ENCODE measurements around the gene ADPRS. TPM values are rescaled to one million over a fixed set of nuclear protein-coding genes. Genes with fewer than 3 reads are reported as not detected.

ADPRS gene
- total RNA-seq, 1 donor from 2014 or later: 46.9 TPM

DNA sequence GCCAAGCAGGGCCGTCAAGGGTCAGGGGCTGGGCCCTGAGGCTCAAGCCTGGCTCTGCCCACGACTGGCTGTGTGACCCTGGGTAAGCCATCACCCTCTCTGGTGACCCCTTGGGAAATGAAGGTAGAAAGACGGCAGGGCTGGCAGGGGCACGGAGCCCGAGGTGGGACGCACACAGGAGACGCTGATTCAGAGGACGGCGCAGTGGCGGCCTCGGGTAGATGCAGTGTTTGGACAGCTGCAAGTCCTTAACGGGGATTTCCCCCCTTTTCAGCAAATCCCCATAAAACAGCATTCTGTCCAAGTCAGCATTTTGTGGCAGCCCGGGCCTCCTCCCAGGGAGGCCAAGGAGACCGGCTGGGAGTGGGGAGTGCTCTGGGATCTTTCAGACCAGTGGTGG lies 19.6 kb downstream of the ADPRS start:
- no peak for DNase-seq (ENCODE audit: low read depth)

DNA sequence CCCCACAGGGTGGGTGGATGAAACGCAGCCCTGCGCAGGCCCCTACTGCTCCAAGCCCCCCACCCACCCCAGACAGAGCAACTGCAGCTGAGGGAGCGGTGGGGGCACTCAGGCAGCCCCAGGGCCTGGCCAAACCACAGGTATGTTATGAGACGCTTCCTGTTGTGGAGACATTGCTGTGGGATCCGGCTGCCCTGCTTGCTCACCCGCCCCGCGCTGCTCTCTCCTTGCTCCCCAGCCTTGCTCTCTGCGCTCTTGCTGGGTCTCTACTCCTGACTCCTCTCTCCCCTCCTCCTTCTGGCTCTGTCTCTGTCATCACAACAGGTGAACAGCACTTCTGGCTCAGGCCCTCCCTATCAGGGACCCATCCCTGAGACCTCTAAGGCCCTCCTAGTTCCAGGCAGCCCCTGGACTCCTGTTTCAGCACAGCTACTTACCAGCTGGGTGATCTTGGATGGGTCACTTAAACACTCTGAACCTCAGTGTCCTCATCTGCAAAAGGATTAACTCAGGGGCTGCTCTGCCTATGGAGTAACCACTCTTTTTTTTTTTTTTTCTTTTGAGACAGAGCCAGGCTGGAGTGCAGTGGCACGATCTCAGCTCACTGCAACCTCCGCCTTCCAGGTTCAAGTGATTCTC lies 20.5 kb downstream of the ADPRS start:
- peak; percentile 67 for DNase-seq (ENCODE audit: low read depth)

DNA sequence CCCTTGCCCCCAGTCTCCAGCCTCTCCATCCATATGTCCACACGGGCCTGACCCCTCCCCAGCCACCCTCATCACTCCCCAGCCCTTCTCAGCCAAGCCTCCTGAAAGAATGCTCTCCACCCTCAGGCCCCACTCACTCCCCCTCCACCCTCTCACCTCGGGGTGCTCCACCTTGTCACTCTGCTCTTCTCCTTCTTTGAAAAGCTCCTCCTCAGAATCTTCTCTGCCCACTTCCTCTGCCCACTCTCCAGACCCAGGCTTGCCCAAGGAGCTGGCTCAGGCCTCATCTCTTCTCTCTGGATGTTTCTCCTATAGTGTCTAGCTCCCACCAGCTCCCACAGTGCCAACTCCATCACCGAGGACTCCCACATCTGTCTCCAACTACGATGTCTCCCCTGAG lies 22.5 kb downstream of the ADPRS start:
- DNase-seq (ENCODE audit: low read depth): no peak

DNA sequence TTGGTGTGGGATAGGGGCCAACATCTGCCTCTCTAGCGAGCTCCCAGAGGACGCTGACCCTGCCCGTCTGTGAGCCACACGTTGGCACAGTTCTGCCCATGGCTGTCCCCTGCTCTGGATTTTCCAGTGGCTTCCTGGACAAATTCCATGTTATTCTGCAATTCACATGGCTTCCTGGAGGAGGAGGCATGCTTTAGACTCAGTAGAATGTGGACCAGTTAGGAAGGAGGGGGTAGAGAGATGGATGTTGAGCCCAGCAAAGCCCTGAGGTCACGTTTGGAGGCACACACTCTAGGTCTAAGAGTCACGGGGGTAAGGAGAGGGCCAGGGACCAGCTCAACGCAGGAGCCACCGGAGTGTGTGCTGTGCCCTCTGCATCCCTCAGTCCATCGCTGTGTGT lies 24.1 kb downstream of the ADPRS start:
- DNase-seq (ENCODE audit: low read depth): no peak

DNA sequence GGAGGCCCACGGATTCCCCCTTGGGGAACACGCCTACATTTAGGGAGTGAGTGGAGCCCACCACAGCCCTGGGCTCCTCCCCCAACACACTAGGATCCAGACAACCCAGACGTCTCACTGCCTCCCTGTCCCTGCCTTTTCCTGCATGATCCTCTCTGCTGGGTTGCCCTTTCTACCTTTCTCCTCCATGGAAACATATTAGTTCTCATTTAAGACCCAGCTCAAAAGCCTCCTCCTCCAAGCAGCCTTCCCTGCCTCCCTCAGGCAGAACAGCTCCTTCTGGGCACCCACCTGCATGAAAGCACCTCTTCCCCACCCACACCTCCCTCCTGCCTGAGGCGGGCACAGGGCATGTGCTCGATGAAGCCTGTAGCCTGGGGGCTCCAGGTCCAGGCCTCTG lies 25.7 kb downstream of the ADPRS start:
- DNase-seq (ENCODE audit: low read depth): no peak

DNA sequence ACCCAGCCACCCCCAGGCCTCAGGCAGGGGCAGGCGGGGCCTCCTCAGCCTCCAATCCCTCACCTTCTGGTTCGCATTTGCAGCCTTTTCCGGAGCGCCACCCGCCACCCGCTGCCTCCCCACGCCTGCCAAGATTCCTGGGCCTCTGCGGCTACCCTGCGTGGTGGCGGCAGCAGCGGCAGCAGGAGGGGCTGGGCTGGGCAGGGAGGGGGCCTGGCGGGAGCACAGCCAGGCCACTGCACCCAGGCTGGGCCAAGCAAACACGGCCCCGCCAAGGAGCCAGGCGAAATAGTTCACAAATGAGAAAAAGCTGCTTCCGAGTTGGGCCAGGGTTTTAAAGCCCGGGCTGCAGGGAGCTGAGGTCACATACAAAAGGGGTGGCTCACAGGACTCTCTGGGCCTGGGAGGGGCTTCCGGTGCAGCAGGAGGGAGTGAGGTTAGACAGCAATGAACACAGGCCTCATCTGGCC lies 26.5 kb downstream of the ADPRS start:
- DNase-seq (ENCODE audit: low read depth): no peak

DNA sequence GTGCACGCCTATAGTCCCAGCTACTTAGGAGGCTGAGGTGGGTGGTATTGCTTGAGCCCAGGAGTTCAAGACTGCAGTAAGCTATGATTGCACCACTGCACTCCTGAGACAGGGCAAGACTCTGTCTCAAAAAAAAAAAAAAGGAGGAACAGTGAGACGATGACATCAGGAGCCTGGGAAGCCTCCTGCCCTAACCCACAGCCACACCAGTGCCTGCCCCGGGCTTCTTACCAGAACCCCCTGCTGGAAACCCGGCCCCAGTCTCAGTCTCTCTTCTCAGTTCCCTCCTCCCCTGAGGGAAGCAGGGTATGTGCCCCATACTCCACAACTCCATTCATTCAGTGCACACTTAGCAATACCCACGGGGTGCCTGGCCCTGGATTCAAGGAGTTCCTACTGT lies 27.2 kb downstream of the ADPRS start:
- DNase-seq (ENCODE audit: low read depth): no peak

DNA sequence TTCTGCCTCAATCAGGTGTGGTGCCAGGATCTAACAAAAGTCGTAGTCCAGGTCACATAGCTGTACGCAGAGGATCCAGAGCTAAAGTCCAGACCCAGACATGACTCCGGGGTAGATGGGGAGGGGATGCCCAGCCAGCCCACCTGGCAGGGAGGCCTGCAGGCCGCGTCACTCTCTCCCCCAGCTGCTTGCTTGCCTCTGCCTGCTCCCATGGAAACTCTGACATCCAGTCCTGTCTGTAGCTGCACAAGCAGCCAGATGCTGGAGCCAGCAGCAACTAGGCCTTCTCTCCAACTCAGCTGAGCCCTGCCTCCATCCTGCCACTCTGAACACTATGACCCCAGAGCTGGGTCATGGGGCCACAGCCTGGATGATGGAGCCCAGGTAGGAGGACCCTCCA lies 28.2 kb downstream of the ADPRS start:
- no peak for DNase-seq (ENCODE audit: low read depth)

DNA sequence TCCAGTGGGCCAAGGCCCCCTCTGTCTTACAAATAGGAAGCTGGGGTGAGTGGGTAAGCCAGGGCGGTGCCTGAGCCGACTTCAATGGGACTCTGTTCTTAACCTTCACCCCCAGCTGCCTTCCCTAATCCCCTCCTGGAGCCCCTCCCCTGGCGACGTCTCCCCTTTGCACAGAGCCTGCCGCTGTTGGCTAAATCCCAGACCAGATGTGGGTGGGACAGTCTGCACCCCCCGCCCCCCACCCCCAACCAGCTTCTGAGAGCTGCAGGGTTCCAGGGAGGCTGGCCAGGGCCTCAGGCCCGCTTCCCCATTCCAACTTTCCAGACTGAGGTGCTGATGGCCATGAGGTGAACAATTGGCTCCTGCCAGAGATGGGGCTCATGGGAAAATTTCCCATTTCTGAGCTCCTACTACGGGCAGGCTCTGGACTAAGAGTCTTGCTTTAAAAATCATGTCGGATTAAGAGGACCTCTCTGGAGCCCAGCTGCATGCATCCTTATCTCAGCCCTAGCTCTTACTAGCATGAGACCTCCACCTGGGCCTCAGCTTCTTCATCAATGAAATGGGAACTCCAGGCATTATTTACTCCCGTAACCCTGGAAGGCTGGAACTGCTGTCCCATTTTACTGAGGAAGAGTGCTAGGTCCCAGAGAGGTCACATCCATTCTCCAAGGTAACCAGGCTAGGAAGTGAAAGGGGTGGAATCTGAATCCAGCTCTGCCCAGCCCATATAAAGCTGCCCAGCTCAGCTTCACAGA lies 29.9 kb downstream of the ADPRS start:
- no peak for DNase-seq (ENCODE audit: low read depth)

DNA sequence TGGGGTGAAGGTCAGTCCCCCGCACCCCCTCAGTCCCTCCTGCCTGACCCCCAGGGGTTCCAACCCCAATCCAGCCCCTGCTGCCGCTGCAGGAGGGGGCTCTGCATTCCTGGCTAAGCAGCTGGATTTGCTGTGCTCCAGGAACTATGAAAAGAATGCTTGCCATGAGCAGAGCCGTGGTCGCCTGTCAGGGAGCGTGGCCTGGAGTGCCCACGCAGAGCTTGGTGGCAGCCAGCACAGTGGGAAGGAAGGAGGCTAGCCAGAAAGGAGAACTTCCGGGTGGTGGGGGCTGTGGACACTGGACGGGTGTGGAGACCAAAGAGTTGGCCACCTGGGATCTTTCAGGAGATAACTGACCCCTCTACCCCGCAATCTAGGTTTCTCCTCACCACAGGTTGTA lies 30.8 kb downstream of the ADPRS start:
- no peak for DNase-seq (ENCODE audit: low read depth)

DNA sequence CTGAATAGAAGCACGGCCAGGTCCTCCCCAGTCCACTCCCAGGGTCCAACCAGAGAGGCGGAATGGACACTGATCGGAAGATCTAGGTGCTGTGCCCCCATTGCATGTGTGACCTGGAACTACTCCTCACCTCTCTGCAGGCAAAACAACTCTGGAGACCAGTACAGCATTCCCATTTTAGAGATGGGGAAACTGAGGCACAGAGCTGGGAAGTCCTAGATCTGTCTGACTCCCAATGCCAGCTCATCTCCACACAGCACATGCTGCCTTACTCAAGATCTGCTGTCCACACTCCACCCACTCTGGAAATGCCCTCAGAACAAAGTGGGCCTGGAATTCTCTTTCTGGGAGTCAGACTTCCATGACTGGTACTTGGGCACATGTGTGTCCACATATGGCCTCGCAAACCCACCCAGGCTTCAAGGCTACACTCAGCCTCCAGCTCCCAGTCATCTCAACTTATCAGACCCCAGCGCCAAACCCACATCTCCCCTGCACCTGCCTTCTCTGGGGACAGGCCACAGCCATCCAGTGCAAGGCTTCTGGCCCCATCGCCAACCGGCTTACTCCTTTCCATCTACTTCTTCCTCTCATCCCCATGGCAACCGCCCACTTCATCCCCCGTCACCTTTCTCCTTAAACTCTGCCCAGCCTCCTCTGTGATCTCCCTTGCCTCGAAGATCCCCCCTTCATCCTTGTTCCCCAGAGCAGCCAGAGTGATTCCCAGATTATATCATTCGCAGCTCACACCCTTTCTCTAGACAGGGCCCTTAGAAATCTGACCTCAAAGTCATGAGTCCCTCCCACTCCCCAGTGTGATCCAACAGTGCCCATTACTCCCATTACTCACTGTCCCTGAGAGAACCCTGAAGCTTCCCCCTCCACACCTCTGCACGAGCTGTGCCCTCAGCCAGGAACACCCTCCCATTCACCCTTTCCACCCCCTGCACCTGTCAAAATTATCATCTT lies 33.7 kb downstream of the ADPRS start:
- DNase-seq (ENCODE audit: low read depth): no peak

DNA sequence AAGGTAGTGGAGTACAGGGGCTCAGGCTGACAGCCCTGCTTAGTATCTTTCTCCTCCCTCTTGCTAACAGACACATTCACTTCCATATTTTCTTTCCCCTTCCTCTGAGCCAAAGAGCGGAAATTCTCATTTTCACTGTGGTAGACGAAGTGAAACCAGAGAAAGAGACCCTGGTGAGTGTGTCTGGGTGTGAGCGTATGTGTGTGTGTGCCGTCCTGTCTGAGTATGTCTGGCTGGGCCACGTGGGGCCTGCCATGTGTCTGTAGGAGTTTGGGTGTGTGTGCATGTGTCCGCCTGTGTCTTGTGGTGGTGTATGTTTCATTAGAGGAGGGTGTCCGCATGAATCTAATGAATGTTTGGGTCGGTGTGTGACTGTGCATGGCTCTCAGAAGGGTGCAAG lies 34.7 kb downstream of the ADPRS start:
- DNase-seq (ENCODE audit: low read depth): no peak

DNA sequence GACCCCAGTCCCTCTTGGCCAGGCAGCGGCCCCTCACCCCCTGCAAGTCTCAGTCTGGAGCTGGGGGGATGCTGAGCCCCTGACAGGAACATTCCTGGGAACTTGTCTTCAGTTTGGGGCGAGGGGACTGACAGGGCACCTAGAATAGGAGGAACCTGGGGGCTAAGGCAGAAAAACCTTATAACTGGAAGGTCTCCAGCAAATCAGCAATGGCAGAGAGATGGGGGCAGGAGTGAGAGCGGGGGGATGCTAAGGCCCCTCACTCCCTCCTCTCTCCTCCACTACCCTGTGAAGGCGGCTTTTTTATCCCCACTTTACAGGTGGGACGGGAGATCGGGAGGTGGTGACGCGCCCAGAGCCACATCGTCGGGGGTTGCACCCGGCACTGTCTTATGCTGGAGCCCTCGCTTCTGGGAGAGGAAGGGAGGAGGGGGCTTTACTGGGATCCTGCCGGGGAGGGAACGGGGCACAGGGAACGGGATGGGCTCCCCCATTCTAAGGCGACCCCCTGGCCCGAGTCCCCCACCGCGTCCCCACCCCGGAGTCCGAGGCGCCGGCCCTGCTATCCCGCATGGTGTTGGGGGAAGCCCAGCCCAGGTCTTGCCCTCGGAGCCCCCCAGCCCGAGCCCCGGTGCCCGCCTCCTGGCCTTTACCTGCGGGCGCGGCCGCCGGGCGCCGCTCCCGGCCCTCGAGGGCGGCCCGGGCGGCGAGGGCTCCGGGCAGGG lies 35.9 kb downstream of the ADPRS start:
- no peak for DNase-seq (ENCODE audit: low read depth)

DNA sequence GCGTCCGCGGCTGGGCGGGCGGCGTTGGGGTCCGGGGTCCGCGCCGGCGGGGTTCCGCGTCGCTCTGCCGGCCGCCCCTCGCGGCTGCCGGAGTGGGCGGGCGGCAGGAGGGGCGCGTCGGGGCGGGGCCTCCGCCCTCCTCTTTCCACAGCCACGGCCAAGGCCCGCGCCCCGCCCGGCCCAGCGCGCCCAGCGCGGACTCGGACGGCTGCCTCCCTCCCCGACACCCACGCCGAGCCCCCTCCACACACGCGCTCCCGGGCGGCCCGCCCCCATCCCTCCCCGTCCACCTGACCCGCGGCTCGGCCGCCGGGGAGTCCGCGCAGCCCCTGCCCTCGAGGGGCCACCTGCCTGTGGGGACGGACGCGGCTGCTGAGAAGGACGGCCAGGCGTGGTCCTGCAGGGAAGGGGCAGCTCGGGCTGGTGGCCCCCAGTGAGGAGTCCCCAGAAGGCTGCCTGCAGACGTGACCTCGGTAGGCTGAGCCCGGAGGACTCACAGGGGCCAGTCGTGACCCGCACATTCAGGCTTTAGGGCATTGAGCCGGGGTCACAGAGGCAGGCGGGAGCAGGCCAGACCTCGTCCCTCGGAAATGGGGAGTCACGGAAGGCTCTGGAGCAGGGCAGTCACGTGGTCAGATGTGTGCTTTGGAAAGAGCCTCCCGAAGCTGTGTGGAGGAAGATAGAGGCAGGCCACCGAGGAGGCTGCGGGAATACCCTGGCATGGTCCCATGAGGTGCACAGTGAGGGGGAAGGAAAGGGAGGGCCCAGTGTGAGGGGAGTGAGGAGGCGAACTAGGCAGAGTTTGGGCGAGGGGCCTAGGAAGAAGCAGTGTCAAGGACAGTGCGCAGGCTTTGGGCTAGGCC lies 36.7 kb downstream of the ADPRS start, which contains the start of gene COL8A2:
TSS of gene COL8A2 (minus strand) at position 94 of the 863 bp plus-strand sequence. CDS start 24,980 bp downstream, outside the sequence.
- no peak for DNase-seq (ENCODE audit: low read depth)

DNA sequence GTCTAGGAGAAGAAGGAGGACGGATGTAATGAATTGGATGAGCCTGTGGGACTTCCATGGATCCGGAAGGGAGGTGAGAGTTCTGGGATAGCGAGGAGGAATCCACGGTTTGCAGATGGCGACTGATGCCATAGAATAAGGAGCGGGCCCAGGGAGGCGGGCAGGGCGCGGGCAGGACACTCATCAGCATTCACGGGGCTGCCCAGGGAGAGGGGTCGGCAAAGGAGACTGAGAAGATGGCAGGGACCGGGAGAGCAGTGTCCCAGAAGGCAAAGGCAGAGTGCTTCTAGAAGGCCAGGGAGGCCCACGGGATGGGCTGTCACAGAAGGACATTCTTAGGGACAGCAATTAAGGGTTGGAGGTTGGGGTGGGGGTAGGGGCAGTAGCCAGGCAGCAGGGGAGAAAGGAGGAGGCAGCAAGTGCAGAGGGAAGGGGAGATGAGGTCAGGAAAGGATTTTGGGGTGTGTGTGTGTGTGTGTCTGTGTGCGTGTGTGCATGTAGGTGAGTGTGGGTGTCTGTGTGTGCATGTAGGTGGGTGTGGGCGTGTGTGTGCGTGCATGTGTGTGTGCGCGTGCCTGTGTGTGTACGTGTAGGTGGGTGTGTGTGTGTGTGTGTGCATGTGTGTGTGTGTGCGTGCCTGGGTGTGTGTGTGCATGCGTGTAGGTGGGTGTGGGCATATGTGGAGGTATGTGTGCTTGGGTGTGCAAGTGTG lies 37.5 kb downstream of the ADPRS start:
- DNase-seq (ENCODE audit: low read depth): no peak

DNA sequence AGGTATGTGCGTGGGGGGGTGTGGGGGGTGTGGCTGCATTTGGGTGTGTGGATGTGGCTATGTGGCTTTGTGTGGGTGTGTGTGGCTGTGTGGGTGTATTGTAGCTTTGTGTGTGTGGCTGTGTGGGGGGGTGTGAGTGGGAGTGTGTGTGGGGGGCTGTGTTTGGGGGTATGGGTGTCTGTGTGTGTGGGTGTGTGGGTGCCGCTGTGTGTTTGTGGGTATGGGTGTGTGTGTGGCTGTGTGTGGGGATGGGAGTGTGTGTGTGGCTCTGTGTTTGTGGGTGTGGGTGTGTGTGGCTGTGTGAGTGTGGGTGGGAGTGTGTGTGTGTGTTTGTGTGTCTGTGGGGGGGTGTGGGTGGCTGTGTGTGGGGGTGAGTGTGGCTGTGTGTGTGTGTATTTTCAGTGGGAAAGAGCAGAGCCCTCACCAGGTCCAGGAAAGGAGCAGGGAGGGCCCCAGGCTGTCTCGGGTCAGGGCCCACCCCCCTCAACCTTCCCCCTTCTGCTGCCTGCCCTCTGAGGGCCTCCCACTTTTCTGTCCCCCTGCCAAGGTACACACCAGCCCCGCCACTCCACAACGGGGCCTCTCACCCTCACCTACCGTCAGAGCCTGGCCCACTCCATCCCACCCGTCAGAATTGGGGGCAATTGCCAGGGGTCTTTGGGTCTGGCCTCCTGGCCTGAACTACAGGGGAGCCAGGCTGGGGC lies 38.3 kb downstream of the ADPRS start:
- DNase-seq (ENCODE audit: low read depth): no peak

DNA sequence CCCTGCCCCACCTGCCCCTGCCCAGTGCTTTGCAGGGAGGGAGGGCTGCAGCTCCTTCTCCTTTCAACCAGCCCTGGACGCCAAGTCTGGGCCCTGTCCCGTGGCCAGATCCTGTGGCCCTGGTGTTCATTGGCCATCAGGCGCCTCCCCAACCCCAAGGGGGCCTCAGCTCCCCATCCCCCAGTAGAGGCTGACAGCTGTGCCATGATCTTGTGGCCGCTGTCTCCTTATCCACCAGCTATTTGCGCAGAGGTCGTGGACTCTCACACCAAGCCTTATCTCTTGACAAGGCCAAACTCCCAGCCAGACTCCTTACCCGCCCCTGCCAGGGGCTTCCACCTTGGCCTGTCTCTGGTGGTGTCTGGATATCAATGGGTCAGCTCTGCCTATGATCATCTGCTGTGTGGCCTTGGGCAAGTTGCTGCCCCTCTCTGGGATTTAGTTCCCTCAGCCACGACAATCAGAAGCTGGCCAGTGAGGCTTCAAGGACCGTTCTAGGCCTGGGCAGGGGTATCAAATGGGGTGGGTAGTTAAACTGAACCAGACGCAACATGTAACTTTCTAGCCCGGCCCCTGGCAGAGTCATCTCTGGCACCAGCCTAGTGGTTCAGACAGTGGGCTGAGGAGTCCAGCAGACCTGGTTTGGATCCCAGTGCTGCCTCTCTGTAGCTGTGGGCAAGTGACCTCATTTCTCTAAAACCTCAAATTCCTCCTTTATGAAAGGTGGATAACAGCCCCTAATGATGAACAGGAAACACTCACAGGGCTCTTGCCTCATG lies 39.6 kb downstream of the ADPRS start:
- DNase-seq (ENCODE audit: low read depth): peak; percentile 66

DNA sequence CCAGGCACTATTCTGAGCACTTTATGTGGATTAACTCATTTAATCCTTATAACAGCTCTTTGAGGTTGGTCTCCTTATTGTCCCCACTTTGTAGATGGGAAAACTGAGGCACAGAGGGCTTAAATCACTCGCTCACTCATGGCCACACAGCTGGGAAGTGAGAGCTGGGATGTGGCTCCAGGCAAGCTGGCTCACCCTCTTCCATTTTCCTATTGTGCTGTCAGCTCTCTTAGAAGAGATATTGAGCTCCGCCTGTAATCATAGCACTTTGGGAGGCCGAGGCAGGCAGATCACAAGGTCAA lies 40.2 kb downstream of the ADPRS start:
- DNase-seq (ENCODE audit: low read depth): no peak

DNA sequence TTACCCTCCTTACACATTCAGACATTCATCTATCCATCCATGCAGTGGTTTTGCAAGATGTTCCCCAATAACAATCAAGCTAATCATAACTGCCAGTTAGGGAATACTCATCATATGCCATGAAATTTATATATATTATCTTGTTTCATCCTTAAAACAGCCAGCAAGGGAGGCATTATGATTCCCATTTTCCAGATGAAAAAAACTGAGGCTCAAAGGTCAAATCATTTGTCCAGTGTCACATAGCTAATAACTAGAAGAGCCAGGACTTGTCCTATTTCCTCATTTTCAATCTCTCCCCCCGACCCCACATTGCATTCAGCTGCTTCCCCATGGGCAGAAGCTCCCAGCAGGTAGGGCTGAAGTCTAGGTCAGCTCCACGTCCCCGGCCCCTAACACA lies 43.3 kb downstream of the ADPRS start:
- no peak for DNase-seq (ENCODE audit: low read depth)

Data from renal cortical epithelial cell (primary cell).